NB4 (cell line): ENCODE data around the gene EEF1A2.

Source experiments
- MYC ChIP-seq: IDR thresholded peaks from 2 replicates; pipeline ENCODE4 v1.6.1; 2011; ENCODE audit warnings: low read depth, low read length
- TF ChIP-seq, protein P1 (sequence below): IDR thresholded peaks from one replicate; pipeline ENCODE4 v1.5.1; 2012; ENCODE audit warnings: low read depth, low read length
- TF ChIP-seq, protein P2 (sequence below): IDR thresholded peaks from 2 replicates; pipeline ENCODE4 v1.6.1; 2011; ENCODE audit warnings: low read depth, low read length

DNA sequence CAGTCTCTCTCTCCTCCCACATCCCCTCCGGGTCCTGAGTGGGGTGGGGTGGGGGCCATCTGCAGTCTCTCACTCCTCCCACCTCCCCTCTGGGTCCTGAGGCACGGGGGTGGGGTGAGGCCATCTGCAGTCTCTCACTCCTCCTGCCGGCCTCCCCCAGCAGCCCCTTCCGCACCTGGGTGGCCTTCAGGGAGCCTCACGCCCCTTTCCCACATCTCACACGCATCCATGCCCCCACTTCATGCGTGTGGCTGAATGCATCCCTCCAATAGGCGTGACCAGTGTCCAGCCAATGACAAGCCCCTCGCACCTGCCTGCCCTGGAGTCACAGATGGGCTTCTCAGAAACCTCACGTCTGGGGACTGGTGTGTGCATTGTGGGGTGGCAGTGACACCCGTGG lies 49.7 kb upstream of the EEF1A2 start:
- TF ChIP-seq, protein P1, sequence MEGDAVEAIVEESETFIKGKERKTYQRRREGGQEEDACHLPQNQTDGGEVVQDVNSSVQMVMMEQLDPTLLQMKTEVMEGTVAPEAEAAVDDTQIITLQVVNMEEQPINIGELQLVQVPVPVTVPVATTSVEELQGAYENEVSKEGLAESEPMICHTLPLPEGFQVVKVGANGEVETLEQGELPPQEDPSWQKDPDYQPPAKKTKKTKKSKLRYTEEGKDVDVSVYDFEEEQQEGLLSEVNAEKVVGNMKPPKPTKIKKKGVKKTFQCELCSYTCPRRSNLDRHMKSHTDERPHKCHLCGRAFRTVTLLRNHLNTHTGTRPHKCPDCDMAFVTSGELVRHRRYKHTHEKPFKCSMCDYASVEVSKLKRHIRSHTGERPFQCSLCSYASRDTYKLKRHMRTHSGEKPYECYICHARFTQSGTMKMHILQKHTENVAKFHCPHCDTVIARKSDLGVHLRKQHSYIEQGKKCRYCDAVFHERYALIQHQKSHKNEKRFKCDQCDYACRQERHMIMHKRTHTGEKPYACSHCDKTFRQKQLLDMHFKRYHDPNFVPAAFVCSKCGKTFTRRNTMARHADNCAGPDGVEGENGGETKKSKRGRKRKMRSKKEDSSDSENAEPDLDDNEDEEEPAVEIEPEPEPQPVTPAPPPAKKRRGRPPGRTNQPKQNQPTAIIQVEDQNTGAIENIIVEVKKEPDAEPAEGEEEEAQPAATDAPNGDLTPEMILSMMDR = no peak
- TF ChIP-seq, protein P2, sequence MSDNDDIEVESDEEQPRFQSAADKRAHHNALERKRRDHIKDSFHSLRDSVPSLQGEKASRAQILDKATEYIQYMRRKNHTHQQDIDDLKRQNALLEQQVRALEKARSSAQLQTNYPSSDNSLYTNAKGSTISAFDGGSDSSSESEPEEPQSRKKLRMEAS = no peak
- no peak for TF ChIP-seq MYC
